T-helper 1 cell treated with Interleukin-12 subunit alpha and Interleukin-12 subunit beta and Interleukin-4 antibody, amounts not matched to agents 30 μg/mL and 1 μg/mL, for 36 hours (primary cell): Measurements from ENCODE around the gene MCU.

ENCODE experiments used
- H3K27ac Mint-ChIP-seq: one replicate; pipeline ENCODE4 v1.8.0; 2021; ENCODE audit warnings: mild to moderate bottlenecking, mixed read lengths
- H3K27me3 Mint-ChIP-seq: one replicate; pipeline ENCODE4 v1.8.0; 2021; ENCODE audit warnings: low read depth, mixed read lengths
- H3K36me3 Mint-ChIP-seq: one replicate; pipeline ENCODE4 v1.8.0; 2021; ENCODE audit warnings: low read depth, mixed read lengths
- H3K4me1 Mint-ChIP-seq: one replicate; pipeline ENCODE4 v1.8.0; 2021; ENCODE audit warnings: low read depth, mixed read lengths
- H3K4me3 Mint-ChIP-seq: one replicate; pipeline ENCODE4 v1.8.0; 2021; ENCODE audit warnings: mild to moderate bottlenecking, moderate library complexity, mixed read lengths
- H3K9me3 Mint-ChIP-seq: one replicate; pipeline ENCODE4 v1.8.0; 2021; ENCODE audit warnings: mixed read lengths

Gene MCU

DNA sequence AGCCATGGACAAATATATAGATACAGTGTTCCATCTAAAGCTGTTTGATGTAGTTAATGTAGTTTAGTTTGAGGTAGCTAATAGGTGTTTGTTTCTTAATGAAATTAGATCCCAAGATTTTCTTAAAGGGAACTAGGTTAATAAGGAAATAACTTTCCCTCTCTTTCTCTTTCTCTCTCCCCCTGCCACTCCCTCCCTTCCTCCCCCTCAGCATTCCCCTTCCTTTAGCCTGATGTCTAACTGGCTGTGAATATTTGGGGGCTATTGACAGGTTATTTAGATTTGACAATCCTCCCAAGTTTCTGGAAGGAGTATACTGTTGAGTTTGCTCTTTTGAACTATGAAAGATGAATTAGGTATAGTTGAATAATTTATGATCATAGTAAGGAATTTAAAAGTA is 136.4 kb downstream of the MCU start:
- no peaks in the 10 kb centered on the region for H3K36me3 Mint-ChIP-seq
- H3K4me3 Mint-ChIP-seq: no peak overlapping the region
- H3K9me3 Mint-ChIP-seq: no peaks in the 10 kb centered on the region
- no peak overlapping the region for H3K27ac Mint-ChIP-seq
- H3K27me3 Mint-ChIP-seq: no peaks in the 10 kb centered on the region
- no peaks in the 10 kb centered on the region for H3K4me1 Mint-ChIP-seq

DNA sequence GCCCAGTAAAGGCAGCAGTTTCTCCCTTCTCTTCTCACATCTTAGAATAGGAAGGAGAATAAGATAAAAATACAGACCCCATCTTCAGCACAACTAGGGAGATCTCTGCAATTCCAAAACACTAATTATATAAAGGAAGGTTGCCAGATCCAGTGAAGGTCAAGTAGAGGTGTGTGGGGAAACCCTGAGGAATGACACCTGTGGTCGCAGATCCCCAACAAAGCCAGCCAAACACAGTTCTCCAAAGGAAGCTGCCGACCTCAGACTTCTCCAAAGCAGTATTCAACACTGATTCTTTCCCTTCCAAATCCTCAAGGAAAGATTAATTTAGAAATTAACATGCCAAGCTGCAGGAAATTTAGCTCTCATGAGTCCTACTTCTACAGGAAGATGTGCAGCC is 138.7 kb downstream of the MCU start:
- Mint-ChIP-seq H3K27ac (no peak overlapping the region), H3K27me3 (no peaks in the 10 kb centered on the region), H3K4me3 (no peak overlapping the region), H3K9me3 (no peaks in the 10 kb centered on the region), H3K36me3 (no peaks in the 10 kb centered on the region), H3K4me1 (no peaks in the 10 kb centered on the region)

DNA sequence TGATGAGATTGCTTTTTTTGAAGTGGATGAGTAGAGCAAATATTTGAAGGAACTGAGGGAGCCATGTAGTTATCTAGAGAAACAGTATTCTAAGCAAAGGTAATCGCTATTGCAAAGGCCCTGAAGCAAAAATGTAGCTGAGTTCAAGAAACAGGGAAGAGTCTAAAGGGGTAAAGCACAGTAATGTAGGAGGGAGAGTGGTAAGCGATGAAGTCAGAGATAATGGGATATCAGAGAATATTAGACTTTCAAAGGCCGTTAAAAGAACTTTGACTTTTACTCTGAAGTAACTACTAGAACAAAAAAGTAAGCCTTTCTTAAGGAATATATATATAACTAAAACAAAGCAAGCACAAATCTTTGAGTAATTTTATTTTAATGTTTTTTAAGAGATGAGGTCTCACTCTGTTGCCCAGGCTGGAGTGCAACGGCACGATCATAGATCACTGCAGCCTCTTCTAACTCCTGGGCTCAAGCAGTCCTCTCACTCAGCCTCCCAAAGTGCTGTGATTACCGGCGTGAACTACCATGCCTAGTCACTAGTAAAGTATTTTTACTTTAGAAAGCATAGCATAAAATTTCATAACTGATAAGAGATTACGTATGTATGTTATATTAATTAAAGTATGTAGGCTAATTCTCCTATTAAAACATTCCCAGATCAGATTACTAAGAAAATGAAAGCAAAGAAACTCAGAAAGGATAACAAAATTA is 139.9 kb downstream of the MCU start:
- Mint-ChIP-seq H3K4me1 (no peaks in the 10 kb centered on the region), H3K4me3 (no peak overlapping the region), H3K9me3 (no peaks in the 10 kb centered on the region), H3K27ac (no peak overlapping the region), H3K27me3 (no peaks in the 10 kb centered on the region), H3K36me3 (no peaks in the 10 kb centered on the region)

DNA sequence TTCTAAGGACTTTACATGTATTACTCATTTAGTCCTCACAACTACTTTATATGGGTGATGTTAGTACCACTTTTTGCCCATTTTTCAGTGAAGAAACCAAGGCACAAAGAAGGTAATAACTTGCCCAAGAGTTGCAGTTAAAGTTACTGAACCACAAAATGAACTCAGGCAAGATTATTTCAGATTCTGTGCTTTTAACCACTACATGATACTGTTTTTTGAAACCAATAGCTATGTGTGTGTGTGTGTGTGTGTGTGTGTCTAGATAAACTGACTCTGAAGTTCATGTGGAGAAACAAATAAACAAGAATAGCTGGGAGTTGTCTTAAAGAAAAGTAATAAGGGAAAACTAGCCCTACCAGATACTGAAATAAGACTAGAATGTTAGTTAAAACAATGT is 140.8 kb downstream of the MCU start:
- H3K9me3 Mint-ChIP-seq: no peaks in the 10 kb centered on the region
- H3K36me3 Mint-ChIP-seq: no peaks in the 10 kb centered on the region
- no peaks in the 10 kb centered on the region for H3K4me1 Mint-ChIP-seq
- no peak overlapping the region for H3K27ac Mint-ChIP-seq
- no peak overlapping the region for H3K4me3 Mint-ChIP-seq
- H3K27me3 Mint-ChIP-seq: no peaks in the 10 kb centered on the region

DNA sequence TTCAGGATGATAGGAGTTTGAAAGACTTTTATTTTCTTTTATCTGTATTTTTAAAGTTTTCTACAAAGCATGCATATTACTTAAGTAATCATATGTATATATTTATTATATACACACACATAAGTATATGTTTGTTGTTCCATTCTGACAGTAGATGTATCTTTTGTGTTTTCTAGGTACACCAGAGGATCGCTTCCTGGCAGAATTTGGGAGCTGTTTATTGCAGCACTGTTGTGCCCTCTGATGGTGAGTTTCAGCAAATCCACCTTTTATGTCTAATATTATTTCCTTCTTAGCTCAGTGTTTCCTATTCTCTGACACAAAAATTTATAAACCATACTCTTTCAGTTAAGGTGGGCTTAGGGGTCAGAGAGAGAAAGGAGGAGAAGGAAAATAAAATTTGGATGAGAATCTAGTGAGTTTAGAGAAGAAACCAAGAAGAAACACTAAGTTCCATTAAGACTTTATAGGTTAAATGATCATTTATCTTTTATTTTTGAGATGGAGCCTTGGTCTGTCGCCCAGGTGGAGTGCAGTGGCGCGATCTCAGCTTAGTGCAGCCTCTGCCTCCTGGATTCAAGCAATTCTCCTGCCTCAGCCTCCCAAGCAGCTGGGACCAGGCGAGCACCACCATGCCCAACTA is 142.4 kb downstream of the MCU start:
- H3K27me3 Mint-ChIP-seq: no peaks in the 10 kb centered on the region

DNA sequence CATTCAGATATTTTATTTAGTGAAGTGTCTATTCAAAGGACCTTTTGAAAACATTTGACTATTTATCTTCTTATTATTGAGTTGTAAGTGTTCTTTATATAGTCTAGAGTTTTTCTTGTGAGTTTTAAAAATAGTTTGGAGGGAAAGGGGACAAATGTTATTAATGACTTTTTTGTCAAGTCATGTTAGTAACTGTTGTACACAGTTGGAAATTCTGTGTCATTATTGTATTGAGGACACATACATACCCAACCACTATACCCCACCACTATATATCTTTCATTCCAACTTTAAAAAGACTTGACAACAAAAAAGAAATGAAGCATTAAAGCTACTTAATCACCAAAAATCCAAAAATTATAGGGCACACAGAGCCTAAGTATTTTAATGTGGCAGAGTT is 148.4 kb downstream of the MCU start:
- no peak overlapping the region for H3K27ac Mint-ChIP-seq

More for the DNA sequence above, 142.4 kb downstream of the MCU start:
- Mint-ChIP-seq H3K27ac (no peak overlapping the region), H3K9me3 (no peaks in the 10 kb centered on the region), H3K4me1 (no peaks in the 10 kb centered on the region), H3K36me3 (no peaks in the 10 kb centered on the region), H3K4me3 (no peak overlapping the region)

DNA sequence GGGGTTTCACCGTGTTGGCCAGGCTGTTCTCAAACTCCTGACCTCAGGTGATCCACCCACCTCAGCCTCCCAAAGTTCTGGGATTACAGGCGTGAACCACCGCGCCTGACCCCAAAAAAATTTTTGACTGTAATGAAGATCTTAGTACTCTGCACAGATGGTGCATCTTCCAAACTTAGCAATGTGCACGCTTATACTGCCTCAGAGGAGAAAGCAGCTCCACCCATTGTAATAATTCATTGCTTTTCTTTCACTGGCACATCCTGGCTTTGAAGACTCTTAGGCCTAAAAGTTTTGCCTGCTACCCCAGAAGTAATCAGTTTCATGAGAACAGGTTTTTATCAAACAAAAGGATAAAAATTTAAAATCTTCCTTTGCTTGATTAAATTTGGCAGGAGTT is 149.5 kb downstream of the MCU start:
- Mint-ChIP-seq H3K9me3 (no peaks in the 10 kb centered on the region), H3K27me3 (no peaks in the 10 kb centered on the region), H3K4me3 (no peak overlapping the region), H3K4me1 (peaks cover 2% of the 10 kb centered on the region), H3K36me3 (no peaks in the 10 kb centered on the region), H3K27ac (no peak overlapping the region)

More for the DNA sequence above, 148.4 kb downstream of the MCU start:
- Mint-ChIP-seq H3K9me3 (no peaks in the 10 kb centered on the region), H3K4me3 (no peak overlapping the region), H3K36me3 (no peaks in the 10 kb centered on the region), H3K4me1 (peaks cover 2% of the 10 kb centered on the region), H3K27me3 (no peaks in the 10 kb centered on the region)

DNA sequence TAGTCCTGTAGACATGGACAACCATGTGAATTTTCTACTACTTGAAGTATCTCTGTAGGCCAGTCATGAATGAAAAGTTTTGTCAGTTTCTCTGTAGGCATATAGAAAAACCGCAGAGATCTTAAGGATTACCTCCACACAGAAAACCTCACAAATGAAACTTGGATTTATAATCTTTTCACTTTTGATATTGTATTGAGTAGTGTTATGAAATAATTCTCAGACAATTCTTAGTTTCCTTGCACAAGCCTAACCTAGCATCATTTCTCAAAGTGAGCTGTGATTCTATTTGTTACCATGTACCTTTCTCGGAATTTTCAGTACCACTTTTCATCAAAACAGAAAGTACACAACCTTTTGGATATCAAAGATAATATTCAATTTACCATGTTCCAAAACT is 150.2 kb downstream of the MCU start:
- H3K4me1 Mint-ChIP-seq: peaks cover 2% of the 10 kb centered on the region
- no peaks in the 10 kb centered on the region for H3K27me3 Mint-ChIP-seq
- no peaks in the 10 kb centered on the region for H3K9me3 Mint-ChIP-seq
- H3K36me3 Mint-ChIP-seq: no peaks in the 10 kb centered on the region
- no peak overlapping the region for H3K27ac Mint-ChIP-seq
- H3K4me3 Mint-ChIP-seq: no peak overlapping the region

DNA sequence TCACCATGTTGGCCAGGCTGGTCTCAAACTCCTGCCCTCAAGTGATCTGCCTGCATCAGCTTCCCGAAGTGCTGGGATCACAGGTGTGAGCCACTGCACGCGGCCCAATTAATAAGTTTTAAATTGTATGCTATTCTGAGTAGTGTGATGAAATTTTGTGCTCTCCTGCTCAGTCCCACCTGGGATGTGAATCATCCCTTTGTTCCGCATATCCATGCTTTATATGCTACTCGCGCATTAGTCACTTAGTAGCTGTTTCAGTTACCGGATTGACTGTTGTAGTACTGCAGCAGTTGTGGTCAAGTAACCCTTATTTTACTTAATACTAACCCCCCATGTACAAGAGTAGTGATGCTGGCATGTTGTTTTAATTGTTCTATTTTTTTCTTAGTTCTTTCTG is 154.3 kb downstream of the MCU start:
- Mint-ChIP-seq H3K36me3 (no peaks in the 10 kb centered on the region), H3K9me3 (no peaks in the 10 kb centered on the region), H3K4me1 (peaks cover 2% of the 10 kb centered on the region), H3K4me3 (no peak overlapping the region), H3K27ac (no peak overlapping the region), H3K27me3 (no peaks in the 10 kb centered on the region)

DNA sequence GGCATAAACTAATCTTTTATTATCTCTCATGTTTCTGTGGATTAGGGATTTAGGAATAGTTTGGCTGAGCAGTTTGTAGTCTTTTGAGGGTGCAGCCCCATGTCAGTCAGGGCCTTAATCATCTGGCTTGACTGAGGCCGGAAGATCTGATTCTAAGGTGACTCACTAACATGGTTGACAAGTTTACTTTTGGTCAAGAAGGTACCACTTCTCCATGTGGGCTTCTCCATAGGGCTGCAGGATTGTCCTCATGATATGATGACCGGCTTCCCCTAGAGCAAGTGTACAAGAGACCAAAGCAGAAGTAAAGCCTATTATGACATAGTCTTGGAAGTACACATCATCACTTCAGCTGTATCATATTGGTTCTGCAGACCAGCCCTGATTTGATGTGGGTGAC is 155.7 kb downstream of the MCU start:
- Mint-ChIP-seq H3K4me3 (no peak overlapping the region), H3K9me3 (no peaks in the 10 kb centered on the region), H3K4me1 (no peaks in the 10 kb centered on the region), H3K36me3 (no peaks in the 10 kb centered on the region), H3K27ac (no peak overlapping the region), H3K27me3 (no peaks in the 10 kb centered on the region)

DNA sequence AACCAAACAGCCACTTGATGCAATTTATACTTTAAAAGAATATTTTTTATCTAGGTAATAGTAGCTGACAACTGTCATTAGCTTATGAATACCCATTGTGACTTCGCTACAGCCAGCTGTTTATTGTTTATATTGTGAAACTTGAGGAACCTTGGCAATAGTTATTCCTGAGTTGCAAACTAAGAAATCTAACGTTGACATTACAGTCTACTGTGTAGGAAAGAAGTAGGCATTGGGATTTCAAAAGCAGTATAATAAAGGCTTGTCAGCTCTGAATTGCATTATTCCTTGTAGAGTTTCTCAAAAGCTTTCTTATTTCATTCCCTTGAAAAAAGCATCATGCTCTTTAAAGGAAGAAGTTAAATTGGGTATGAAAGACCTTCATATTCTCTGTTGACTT is 158.9 kb downstream of the MCU start:
- Mint-ChIP-seq H3K9me3 (no peaks in the 10 kb centered on the region), H3K27me3 (no peaks in the 10 kb centered on the region), H3K4me3 (no peak overlapping the region), H3K36me3 (no peaks in the 10 kb centered on the region), H3K4me1 (no peaks in the 10 kb centered on the region), H3K27ac (no peak overlapping the region)

DNA sequence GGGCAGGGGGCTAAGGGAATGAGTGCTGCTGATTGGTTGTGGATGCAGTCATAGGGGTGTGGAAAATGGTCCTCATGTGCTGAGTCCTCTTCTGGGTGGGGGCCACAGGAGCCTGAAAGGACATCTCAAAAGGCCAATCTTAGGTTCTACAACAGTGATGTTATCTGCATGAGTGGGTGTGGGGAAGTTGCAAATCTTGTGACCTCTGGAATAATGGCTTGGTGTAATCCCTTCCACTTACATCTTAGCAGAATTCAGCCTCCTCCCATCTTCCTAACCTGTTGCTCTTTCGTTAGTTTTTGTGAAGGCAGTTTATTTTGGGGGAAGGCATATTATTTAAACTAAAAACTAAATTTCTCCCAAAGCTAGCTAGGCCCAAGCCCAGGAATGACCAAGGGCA is 159.6 kb downstream of the MCU start:
- Mint-ChIP-seq H3K27me3 (no peaks in the 10 kb centered on the region), H3K9me3 (no peaks in the 10 kb centered on the region), H3K36me3 (no peaks in the 10 kb centered on the region), H3K27ac (no peak overlapping the region), H3K4me1 (no peaks in the 10 kb centered on the region), H3K4me3 (no peak overlapping the region)

DNA sequence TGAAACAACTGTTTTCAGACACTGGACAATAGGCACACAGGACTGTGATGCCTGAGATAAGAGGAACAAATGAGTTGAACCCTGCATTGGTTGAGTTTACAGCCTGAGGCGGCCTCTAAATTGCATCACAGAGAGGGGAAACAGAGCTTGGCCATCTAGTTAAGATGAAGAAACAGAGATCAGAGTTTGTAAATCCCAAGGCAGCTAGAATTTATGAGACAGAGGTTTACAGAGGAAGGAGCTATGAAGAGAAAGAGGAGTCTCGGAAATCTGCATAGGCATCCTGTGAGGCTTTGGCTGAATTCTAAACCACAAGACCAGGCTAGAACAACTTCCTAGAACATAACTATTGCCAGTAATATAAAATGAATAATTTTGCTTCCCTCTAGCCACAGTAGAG is 160.6 kb downstream of the MCU start:
- no peaks in the 10 kb centered on the region for H3K36me3 Mint-ChIP-seq
- no peaks in the 10 kb centered on the region for H3K27me3 Mint-ChIP-seq
- no peaks in the 10 kb centered on the region for H3K9me3 Mint-ChIP-seq
- H3K4me3 Mint-ChIP-seq: no peak overlapping the region
- no peak overlapping the region for H3K27ac Mint-ChIP-seq
- no peaks in the 10 kb centered on the region for H3K4me1 Mint-ChIP-seq

DNA sequence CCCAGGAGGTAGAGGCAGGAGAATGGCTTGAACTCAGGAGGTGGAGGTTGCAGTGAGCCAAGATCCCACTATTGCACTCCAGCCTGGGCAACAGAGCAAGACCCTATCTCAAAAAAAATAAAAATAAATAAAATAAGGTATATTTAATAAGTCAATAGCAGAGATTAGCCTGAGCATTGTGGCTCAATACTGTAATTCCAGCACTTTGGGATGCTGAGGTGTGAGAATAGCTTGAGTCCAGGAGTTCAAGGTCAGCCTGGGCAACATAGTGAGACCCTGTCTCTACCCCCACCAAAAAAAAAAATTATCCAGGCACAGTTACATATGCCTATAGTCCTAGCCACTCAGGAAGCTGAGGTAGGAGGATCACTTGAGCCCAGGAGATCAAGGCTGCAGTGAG is 163.2 kb downstream of the MCU start:
- H3K9me3 Mint-ChIP-seq: no peaks in the 10 kb centered on the region
- H3K36me3 Mint-ChIP-seq: no peaks in the 10 kb centered on the region
- H3K4me3 Mint-ChIP-seq: no peak overlapping the region
- no peaks in the 10 kb centered on the region for H3K27me3 Mint-ChIP-seq
- no peak overlapping the region for H3K27ac Mint-ChIP-seq
- no peaks in the 10 kb centered on the region for H3K4me1 Mint-ChIP-seq

DNA sequence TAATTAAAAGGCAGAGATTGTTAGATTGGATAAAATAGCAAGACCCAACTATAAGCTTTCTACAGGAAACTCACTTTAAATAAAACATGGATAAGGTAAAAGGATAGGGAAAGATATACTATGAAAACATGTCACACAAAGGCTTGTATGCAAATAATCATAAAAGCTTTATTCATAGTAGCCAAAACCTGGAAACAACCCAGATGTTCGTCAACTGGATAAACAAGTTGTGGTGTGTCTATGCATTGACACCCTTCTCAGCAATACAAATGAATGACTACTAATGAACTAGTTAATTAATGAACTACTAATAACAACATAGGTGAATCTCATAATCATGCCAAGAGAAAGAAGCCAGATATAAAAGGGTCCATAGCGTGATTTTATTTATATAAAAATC is 163.8 kb downstream of the MCU start:
- Mint-ChIP-seq H3K27me3 (no peaks in the 10 kb centered on the region), H3K27ac (no peak overlapping the region), H3K4me1 (no peaks in the 10 kb centered on the region), H3K9me3 (no peaks in the 10 kb centered on the region), H3K36me3 (no peaks in the 10 kb centered on the region), H3K4me3 (no peak overlapping the region)
